ENCODE measurements around the gene SIGLEC7.

The SIGLEC7 gene

DNA sequence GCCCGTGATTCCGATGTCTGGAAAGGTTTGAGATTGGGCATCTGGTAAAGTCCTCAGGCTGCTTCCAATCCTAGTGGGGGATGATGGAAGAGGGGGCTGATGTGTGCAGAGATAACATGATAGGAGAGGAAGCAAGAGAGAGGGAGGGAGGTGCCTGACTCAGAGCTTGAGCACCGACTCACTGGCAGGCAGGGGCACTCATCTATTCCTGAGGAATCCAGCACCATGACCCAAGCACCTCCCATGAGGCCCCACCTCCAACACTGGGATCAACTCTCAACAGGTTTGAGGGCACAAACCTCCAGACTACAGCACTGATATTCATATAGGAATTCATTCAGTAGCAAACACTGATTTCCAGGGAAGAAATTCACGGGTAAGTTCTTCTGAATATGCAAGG lies 23.0 kb upstream of the SIGLEC7 start:
- no peak for DNase-seq

DNA sequence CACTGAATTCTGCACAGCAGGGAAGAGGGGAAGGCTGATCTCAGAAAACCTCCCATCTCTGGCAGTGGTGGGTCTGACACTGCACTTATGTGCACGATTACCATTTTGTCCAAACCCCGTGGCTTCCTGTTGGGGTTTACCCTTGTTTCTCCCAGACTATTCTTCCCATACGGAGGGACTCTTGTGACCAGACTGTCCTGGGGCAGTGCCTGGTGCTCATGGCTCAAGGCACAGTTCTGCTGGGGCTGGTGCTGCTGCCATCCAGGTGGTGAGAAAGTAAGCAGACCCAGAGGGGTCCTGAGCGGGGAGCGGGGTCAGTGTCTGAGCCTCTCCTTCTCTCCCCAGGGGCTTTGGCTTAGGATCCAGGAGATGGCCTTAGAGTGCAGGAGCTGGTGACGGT lies 22.5 kb upstream of the SIGLEC7 start:
- DNase-seq, result no peak

DNA sequence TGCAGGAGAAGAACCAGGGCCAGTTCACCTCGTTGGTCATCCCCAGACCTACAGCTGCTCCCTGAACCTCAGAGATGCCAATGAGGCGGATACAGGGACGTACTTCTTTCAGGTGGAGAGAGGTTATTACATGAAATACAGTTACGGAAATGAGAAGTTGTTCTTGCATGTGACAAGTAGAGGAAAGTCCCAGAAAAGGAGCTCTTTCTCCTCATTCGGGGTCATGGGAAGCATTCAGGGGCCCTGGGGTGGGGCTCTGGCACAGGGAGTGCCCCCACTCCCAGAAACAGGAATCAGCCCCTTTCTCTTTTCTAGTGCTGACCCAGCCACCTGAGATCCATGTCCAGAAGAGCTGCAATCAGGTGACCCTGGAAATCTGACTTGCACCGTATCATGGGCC lies 21.9 kb upstream of the SIGLEC7 start:
- no peak for DNase-seq

DNA sequence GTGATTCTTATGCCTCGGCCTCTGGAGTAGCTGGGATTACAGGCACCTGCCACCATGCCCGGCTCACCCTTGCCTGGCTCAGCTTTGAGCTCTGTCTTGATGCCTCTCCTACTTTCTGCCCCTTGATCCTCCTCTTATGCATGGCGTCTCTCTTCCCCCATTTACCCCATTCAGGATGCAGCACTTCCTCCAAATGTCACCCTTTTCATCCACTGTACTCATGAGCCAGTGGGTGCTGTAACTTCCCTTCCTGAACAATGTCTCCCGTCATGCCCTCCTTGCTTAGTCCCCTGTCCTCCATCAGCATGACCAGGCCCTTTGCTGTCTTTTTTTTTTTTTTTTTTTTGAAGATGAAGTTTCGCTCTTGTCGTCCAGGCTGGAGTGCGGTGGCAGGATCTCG lies 20.8 kb upstream of the SIGLEC7 start:
- no peak for DNase-seq

DNA sequence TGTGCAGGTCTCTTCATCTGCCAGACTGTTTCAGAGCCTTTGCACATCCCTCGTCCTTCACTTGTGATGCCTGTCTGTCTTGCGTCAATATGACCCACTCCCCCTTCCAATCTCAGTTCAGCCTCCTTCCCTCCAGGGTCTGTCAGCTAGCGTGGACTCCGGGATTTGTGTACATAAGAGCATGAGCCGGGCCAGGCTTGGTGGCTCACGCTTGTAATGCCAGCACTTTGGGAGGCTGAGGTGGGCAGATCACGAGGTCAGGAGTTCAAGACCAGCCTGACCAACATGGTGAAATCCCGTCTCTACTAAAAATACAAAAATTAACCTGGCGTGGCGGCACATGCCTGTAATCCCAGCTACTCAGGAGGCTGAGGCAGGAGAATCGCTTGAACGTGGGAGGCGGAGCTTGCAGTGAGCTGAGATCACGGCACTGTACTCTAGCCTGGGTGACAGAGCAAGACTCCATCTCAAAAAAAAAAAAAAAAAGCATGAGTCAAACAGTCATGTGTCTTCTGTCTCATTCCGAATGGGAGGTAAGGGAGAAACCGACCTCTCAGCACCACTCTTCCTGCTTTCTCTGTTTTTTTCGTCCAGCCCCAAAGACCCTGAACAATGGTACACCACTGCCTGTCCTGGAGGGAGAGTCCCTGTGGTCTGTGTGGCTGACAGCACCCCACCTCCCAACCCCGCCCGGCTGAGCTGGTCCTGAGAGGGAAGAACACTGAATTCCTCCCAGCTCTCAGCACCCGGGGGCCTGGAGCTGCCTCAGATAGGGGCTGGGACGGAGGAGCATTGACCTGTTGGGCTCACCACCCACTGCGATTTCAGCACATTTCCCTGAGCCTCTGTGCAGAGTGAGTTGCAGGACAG lies 19.8 kb upstream of the SIGLEC7 start:
- no peak for DNase-seq

DNA sequence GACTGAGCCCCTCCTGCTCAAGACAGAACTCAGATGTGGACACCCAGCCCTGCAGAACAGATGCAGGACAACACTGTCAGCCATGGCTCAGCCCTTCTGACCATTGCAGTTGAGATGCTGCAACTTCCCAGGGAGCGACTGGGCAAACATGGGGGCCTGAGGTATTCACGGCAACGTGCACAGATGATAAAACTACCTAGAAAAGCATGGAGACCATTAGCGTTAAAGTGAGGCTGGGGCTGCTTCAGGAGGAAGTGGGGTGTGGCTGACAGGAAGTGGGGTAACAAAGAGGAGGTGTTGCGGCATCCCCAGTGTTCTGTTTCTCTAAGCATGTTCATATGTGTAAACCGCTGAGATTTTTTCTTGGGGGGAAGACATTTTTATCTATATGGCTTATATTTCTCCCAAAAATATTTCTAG lies 18.7 kb upstream of the SIGLEC7 start:
- DNase-seq, result no peak

DNA sequence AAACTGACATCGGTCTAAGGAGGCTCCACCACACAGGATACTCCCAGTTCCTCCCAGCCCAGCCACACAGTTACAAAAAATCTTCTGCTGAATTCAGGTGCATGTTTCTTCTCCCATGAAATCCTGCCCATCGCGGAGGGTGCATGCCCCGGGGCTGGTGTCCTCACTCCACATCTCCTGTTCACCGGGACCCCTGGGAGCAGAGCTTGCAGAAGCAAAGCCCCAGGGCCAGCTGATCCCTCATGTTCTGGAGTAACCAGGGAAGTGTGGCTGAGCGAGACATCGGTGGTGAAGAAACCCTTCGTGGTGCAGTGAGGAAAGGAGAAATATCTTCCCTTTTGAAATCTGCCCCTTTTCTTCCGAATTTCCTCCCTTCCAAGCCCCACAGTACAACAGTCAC lies 18.3 kb upstream of the SIGLEC7 start:
- DNase-seq, result no peak

DNA sequence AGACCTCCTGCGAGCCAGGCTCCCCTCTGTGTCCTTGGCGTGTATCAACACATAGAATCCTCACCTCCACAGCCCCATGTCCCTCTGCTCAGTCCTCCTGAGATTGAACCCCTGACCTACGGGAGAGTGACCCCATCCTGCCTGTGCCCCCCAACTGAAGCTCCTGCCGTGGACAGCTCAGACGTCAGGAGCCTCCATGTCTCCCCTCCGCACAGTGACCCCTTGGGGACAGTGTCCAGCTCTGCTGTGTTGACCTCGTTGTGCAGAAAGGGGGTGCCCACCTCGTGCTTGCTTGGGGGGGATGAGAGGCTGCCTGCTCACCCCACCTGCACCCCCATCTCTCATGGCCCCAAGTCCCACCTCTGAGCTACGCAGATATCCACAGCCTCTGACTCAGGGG lies 17.9 kb upstream of the SIGLEC7 start:
- DNase-seq, result no peak

DNA sequence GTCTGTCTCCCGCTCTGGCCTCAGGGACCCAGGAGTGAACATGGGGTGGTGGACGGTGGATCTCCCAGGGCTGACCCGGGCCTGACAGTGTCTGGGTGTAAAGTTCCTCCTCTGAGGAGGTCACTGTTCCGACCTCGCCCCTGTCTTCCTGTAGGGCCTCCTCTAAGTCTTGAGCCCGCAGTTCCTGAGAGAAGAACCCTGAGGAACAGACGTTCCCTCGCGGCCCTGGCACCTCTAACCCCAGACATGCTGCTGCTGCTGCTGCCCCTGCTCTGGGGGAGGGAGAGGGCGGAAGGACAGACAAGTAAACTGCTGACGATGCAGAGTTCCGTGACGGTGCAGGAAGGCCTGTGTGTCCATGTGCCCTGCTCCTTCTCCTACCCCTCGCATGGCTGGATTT lies 17.4 kb upstream of the SIGLEC7 start, which contains the start of gene SIGLEC9:
TSS of gene SIGLEC9 (plus strand) at position 178 of the 400 bp plus-strand sequence. CDS start at position 247, 69 bp downstream.
- no peak for DNase-seq

DNA sequence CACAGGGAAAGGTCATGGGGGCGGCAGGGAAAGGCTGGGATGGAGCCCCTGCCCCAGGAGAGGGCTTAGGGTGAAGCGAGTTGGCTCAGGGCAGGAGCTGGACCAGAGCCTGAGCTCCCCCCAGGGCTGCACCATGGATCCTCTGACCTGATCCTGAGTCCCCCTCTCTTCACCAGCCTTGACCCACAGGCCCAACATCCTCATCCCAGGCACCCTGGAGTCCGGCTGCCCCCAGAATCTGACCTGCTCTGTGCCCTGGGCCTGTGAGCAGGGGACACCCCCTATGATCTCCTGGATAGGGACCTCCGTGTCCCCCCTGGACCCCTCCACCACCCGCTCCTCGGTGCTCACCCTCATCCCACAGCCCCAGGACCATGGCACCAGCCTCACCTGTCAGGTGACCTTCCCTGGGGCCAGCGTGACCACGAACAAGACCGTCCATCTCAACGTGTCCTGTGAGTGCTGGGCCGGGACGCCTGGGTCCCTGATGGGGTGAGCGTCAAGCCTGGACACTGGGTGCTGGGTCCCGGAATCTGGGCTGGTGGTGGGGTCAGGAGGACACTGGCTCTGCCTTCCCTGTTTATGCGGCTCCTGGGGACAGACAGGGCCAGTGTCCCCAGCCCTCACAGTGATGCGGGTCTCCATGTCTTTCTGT lies 16.6 kb upstream of the SIGLEC7 start:
- no peak for DNase-seq

DNA sequence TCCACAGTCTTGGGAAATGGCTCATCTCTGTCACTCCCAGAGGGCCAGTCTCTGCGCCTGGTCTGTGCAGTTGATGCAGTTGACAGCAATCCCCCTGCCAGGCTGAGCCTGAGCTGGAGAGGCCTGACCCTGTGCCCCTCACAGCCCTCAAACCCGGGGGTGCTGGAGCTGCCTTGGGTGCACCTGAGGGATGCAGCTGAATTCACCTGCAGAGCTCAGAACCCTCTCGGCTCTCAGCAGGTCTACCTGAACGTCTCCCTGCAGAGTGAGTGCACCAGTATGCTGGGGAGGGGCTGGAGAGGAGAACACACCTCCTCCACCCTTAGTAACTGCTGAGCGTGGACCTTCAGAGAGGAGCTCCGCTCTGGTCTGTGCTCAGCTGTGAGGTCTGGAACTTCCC lies 15.1 kb upstream of the SIGLEC7 start:
- no peak for DNase-seq

DNA sequence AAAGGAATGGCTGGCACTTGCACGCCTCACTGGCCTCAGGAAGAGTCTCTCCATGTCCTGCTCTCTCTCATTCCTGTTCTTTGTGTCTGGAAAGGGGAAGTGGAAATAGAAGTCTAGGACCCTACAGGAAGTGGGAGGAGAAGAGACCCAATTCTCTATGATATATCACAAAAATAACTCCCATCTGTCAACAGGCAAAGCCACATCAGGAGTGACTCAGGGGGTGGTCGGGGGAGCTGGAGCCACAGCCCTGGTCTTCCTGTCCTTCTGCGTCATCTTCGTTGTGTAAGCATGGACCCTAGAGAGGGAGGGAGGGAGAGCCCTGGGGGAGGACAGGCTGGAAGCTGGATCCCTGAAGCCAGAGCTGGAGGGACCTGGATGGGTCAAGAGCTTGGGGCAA lies 14.3 kb upstream of the SIGLEC7 start:
- DNase-seq, result no peak

DNA sequence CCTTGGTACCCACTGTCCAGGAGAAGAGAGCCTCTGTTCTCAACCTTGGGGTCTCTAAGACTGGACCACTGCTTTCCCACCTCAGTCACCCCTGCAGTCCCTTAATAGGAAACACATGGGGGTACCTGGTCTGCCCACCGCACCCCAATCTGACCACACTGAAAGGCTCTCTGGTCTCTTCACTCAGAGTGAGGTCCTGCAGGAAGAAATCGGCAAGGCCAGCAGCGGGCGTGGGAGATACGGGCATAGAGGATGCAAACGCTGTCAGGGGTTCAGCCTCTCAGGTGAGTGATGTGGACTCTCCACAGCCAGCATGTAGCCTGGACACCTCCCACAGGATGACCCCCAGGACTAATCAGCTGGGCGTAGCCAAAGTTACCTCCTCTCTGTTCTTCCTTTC lies 13.9 kb upstream of the SIGLEC7 start:
- DNase-seq, result no peak

DNA sequence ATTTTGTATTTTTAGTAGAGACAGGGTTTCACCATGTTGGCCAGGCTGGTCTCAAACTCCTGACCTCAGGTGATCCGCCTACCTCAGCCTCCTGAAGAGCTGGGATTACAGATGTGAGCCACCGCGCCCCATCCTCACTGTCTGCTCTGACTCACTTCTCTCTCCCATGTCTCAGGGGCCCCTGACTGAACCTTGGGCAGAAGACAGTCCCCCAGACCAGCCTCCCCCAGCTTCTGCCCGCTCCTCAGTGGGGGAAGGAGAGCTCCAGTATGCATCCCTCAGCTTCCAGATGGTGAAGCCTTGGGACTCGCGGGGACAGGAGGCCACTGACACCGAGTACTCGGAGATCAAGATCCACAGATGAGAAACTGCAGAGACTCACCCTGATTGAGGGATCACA lies 12.4 kb upstream of the SIGLEC7 start:
- DNase-seq, result no peak

DNA sequence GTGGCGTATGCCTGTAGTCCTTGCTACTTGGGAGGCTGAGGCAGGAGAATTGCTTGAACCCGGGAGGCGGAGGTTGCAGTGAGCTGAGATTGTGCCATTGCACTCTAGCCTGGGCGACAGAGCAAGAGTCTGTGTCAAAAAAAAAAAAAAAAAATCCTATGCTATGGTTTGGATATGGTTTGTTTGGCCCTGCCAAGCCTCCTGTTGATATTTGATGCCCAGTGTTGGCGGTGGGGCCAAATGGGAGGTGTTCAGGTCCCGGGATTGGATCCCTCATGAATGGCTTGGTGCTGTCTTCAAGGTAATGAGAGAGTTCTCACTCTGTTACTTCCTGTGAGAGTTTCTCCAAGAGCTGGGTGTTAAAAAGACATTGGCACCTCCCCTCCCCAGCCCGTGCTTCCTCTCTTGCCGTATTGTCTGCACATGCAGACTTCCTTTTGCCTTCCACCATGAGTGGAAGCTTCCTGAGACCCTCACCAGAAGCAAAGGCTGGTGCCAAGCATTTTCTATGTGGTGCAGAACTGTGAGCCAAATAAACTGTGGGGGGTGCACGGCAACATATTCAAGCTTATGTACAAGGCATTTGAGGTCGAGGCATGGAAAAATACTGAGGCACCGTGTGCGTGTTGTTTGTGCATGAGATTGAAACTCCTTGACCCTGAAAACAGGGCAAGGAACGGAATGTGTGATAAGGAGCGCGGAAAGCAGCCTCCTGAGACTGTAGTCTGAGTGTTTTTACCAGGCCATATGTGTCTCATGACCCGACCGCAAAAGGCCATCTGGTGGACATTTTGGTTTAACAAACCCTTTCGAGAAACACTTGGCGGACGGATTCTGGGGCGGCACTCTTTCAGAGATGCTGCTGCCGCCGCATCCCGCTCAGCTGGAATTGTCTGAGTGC lies 10.1 kb upstream of the SIGLEC7 start:
- DNase-seq, result no peak

DNA sequence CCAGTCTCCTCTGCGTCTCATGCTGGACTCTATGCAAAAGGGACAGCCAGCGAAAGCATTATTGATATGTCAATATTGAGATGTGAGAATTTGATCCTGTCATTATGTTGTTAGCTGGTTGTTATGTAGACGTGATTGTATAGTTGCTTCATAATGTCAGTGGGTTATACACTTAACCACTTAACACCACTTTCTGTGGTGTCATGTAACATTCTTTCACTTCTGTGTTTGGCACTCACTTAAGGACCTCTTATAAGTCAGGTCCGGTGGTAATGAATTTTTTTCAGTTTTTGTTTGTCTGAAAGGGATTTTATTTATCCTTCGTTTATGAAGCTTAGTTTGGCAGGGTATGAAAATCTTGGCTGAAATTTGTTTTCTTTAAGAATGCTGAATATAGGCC lies 7.1 kb upstream of the SIGLEC7 start:
- DNase-seq, result no peak

DNA sequence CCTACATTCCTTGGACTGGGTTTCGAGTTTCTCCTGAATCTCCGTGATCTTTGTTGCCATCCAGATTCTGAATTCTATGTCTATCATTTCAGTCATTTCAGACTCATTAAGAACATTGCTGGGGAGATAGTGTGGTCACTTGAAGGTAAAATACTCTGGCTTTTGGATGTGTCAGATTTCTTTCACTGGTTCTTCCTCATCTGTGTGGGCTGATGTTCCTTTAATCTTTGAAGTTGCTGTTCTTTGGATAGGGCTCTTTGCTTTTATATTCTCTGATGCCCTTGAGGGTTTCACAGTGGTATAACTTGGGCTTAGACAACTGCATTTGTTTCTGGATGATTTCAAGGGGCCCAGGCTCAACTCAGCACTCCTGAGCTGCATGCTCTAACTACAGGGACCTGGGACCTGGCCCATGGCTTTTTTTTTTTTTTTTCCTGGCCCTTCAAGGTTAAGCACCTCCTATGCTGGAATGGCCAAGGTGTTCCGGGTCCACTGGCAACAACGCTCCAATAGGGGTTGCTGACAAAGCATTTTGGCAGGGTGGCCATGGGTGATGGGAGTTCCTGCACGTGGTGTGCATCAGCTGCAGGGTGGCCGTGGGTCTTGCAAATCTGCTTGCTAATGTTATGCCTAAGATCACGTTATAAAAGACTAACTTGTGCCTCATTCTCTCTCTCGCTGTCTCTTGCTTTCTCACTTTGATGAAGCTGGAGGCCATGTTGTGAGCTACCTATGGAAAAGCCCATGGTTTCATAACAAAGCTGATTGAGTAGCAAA lies 5.9 kb upstream of the SIGLEC7 start:
- no peak for DNase-seq

DNA sequence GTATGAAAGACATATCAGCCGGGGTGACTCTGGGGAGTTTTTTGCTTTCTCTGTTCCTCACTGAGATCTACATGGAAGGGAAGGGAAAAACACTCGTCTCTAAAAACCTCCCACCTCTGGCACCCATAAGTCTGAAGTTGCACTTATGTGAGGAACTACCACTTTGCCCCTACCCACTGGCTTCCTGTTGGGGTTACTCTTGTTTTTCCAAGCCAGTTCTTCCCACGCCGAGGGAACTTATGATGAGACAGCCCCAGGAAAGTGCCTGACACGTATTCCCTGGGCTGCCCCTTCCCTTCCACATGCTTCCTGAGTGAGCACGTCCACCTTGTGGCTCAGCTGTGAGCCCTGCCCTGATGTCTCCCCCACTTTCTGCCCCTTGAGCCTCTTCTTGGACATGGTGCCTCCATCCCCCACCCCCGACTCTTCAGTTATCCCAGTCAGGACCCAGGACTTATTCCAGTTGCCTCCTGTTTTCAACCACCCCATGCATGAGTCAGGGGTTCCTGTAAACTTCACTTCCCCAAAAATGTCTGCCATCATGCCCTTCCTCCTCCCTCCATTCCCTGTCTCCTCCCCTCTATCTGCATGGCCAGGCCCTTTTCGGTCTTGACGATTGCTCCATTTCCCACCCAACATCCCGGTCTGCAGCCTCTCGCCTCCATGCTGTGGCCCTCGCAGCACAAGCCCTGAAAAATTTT lies 5.1 kb upstream of the SIGLEC7 start:
- no peak for DNase-seq

DNA sequence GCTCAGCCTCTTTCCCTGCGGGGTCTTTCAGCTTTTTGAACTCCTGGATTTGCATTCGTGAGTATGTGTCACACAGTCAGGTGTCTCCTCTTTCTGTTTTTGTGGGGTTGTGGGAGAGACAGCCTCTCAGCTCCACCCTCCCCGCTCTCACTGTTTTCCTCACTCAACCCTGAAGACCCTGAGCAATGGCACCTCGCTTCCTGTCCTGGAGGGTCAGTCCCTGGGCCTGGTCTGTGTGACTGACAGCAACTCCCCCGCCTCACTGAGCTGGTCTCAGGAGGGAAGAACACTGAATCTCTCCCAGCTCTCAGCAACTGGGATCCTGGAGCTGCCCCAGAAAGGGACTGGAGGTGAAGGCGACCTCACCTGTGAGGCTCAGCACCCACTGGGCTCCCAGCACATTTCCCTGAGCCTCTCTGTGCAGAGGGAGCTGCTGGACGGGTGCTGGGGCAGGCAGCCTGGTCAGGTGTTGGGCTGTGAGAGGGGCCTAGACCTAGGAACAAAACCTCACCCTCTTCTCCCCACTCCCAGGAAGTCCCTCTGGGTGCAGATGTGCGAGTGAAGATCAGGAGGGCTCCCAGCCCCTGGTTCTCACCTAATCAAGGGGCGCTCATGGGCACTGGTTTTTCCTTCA lies 4.2 kb upstream of the SIGLEC7 start:
- DNase-seq, result no peak

DNA sequence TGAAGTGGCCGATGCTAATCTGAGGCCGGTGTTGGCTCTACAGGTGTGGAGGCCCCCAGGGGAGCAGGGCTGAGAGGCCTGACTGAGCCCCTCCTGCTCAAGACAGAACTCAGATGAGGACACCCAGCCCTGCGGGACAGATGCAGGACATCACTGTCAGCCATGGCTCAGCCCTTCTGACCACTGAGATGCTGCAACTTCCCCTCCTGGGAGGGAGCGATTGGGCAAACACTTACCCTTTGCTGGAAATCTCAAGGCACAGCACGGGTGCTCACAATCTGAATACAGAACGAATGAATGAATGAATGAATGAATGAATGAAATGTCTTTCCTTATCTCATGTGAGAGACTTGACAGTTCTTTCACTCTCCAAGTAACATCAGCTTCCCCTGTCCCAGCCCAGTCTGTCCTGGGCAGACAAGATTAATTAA lies 3.5 kb upstream of the SIGLEC7 start:
- DNase-seq, result no peak

DNA sequence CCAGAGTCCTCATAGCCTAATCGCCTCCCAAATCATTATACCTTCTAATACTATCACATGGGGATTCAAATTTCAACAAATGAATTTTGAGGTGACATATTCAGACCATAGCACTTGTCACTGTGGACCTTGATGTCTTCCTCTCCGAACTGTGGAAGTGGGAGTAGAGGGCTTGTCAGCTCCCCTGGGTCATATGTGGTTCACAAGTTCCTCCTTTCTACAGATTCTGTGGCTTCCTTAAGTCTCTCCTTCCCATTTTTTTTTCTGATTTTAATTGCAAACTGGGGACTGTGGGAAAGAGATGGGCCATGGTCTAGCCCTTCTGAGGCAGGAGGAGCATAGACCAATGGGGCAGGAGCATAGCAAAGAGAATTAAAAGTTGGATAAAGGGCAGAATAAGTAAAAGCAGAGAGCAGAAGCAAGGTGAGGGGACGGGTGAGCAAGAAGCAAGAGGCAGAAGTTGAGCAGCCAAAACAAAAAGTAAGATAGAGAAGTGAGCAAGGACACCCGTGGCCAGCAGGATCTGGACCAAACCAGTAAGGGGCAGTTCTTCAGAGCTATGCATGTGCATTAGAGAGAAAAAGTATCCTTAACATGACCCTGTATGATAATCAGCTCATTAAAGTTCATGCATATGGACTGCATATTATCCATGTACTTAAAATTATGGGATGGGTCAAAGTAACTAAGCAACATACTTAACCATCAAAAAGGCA lies 2.6 kb upstream of the SIGLEC7 start:
- DNase-seq, result no peak

Measured in NCI-H510A treated with DMSO at 0.1 percent for 48 hours (cell line).